PFSK-1 (cell line): Measurements from ENCODE around the gene NF2.

Source experiments
- FOXP2 ChIP-seq: optimal IDR thresholded peaks from 2 replicates; pipeline ENCODE3; 2011; ENCODE audit warnings: borderline replicate concordance, control low read depth, inconsistent platforms; ENCODE audit not compliant: insufficient read depth; ENCODE audit errors: extremely low read length, extremely low read depth
- POLR2AphosphoS5 ChIP-seq: IDR thresholded peaks from 2 replicates; pipeline ENCODE4 v1.6.1; 2012; ENCODE audit warnings: low read depth, mild to moderate bottlenecking, control low read depth, low read length, moderate library complexity
- SIN3A ChIP-seq: IDR thresholded peaks from 2 replicates; pipeline ENCODE4 v1.6.1; 2012; ENCODE audit warnings: mild to moderate bottlenecking, low read length, moderate library complexity, borderline replicate concordance; ENCODE audit not compliant: insufficient read depth
- TAF1 ChIP-seq: IDR thresholded peaks from 2 replicates; pipeline ENCODE4 v1.6.1; 2012; ENCODE audit warnings: low read length, control low read depth, borderline replicate concordance; ENCODE audit not compliant: insufficient read depth
- TF ChIP-seq, protein P1 (sequence below), 2 experiments: IDR thresholded peaks; 2 replicates each; pipeline versions ENCODE4 v1.6.1 to v1.8.0; 2011 to 2012; ENCODE audit warnings: low read depth in 2 of 2, low read length in 2 of 2, control low read depth in 1 of 2, inconsistent platforms in 1 of 2, mild to moderate bottlenecking in 1 of 2, moderate library complexity in 1 of 2; ENCODE audit not compliant: insufficient read depth in 1 of 2

NF2 gene

DNA sequence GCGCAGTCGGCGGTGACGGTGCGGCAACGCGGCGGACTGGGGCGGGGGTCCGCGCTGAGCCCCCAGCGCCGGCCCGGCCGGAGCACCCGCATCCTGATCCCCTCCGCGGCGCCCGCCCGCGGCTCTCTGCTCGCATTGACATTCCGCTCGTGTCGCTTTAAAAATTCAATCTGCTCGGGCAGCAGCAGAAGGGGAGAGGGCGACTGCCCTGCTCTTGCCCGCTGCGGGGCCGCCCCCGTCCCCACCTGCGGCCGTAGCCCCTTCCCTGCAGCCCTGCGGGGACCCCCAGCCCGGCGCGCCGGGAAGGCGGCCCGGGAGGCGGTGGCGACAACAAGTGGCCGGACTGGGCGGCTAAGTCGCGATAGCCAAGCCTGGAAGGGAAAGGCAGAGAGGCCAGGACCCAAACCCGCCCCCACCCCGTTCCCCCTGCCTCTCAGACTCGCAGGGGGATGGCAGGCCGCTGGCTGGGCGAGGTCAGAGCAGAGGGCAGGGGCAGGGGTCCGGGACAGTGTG is 117.4 kb downstream of the NF2 start:
- TF ChIP-seq, protein P1, sequence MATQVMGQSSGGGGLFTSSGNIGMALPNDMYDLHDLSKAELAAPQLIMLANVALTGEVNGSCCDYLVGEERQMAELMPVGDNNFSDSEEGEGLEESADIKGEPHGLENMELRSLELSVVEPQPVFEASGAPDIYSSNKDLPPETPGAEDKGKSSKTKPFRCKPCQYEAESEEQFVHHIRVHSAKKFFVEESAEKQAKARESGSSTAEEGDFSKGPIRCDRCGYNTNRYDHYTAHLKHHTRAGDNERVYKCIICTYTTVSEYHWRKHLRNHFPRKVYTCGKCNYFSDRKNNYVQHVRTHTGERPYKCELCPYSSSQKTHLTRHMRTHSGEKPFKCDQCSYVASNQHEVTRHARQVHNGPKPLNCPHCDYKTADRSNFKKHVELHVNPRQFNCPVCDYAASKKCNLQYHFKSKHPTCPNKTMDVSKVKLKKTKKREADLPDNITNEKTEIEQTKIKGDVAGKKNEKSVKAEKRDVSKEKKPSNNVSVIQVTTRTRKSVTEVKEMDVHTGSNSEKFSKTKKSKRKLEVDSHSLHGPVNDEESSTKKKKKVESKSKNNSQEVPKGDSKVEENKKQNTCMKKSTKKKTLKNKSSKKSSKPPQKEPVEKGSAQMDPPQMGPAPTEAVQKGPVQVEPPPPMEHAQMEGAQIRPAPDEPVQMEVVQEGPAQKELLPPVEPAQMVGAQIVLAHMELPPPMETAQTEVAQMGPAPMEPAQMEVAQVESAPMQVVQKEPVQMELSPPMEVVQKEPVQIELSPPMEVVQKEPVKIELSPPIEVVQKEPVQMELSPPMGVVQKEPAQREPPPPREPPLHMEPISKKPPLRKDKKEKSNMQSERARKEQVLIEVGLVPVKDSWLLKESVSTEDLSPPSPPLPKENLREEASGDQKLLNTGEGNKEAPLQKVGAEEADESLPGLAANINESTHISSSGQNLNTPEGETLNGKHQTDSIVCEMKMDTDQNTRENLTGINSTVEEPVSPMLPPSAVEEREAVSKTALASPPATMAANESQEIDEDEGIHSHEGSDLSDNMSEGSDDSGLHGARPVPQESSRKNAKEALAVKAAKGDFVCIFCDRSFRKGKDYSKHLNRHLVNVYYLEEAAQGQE (IDR thresholded peaks at IDR 0.05; ENCODE audit: insufficient read depth in 1 of 2, low read depth in 2 of 2, low read length in 2 of 2): no peak
- no peak for TF ChIP-seq POLR2AphosphoS5
- TF ChIP-seq SIN3A: no peak
- no peak for TF ChIP-seq TAF1
- TF ChIP-seq FOXP2: no peak

DNA sequence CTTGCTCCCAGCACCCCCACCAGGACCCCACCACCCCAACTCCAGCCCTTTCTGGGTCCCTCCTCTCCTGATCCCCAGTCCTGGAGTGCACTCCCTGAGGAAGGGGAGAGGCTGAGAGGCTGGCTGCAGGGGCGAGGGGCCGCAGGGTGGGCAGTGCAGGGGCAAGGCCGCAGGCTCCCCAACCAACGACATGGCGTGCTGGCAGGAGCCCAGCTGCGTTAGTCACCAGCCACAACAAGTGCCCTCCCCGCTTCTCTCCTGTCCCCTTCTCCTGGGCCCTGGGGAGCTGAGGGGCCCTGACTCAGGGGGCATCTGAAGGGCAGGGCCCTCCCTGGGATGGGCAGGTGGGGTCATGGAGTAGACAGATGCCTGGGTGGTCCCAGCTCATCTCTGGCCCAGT is 118.7 kb downstream of the NF2 start:
- TF ChIP-seq SIN3A (no peak), TAF1 (no peak), POLR2AphosphoS5 (no peak)
- TF ChIP-seq, protein P1 (IDR thresholded peaks at IDR 0.05; ENCODE audit: insufficient read depth in 1 of 2, low read depth in 2 of 2, low read length in 2 of 2): no peak

DNA sequence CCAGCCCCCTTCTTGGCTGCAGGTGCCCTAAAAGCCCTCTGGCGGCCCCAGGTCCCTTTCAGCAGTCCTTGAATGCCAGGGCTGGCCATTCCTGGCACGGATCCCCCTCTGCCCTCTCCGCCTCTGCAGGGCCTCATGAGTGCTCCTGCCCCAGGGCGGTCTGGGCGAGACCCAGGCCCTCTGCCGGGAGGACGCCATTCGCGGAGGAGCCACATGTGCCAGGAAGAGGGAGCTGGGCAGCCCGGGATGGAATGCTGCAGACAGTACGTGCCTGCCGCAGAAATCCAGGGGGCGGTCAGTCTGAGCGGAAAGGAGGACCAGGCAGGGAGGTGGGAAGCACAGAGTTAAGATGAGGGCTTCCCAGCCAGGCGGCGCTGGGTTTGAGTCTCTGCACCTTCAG is 119.2 kb downstream of the NF2 start:
- TF ChIP-seq FOXP2 (no peak), POLR2AphosphoS5 (no peak), TAF1 (no peak), SIN3A (no peak)
- TF ChIP-seq, protein P1 (IDR thresholded peaks at IDR 0.05; ENCODE audit: insufficient read depth in 1 of 2, low read depth in 2 of 2, low read length in 2 of 2): no peak

DNA sequence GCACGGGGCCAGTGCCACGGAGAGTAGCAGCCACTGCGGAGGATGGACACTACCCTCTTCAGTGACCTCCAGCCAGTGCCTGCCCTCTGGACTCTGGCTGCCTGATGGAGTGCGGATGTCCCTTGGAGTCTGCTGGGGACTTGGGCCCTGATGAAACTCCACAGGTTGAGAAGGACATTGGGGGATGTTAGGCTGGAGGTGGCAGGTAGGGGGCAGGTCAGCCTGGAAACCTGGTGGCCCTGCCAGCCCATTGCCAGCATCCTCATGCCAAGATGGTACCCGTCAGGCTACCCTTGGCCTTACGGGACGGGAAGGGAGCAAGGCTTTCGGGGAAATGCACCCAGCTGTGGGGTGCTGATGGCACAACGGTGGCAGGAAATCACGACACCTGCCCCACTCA is 120.3 kb downstream of the NF2 start:
- TF ChIP-seq, protein P1 (IDR thresholded peaks at IDR 0.05; ENCODE audit: insufficient read depth in 1 of 2, low read depth in 2 of 2, low read length in 2 of 2): no peak
- TF ChIP-seq TAF1: no peak
- TF ChIP-seq FOXP2: no peak
- no peak for TF ChIP-seq POLR2AphosphoS5
- TF ChIP-seq SIN3A: no peak

DNA sequence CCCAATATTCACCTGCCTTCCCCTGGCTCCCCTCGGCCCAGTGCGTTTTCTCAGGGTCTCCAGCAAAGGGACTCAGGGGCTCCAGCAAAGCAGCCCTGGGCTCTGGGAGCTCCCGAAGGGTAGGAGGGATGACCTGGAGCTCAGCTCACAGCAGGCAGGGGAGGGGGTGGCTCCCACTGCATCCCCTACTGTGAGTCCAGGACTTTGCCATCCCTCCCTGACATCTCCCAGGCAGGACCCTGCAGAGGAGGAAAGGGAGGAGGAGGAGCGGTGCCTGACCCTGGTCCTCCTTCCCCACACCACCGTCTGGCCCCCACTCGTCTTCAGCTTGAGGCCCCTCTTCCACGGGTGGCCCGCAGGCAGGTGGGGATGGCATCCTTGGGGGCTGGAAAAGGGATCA is 121.4 kb downstream of the NF2 start:
- TF ChIP-seq, protein P1 (IDR thresholded peaks at IDR 0.05; ENCODE audit: insufficient read depth in 1 of 2, low read depth in 2 of 2, low read length in 2 of 2): no peak
- TF ChIP-seq FOXP2 (no peak), POLR2AphosphoS5 (no peak), TAF1 (no peak), SIN3A (no peak)
